ENCODE results near the gene HOXC6.

Gene HOXC6

DNA sequence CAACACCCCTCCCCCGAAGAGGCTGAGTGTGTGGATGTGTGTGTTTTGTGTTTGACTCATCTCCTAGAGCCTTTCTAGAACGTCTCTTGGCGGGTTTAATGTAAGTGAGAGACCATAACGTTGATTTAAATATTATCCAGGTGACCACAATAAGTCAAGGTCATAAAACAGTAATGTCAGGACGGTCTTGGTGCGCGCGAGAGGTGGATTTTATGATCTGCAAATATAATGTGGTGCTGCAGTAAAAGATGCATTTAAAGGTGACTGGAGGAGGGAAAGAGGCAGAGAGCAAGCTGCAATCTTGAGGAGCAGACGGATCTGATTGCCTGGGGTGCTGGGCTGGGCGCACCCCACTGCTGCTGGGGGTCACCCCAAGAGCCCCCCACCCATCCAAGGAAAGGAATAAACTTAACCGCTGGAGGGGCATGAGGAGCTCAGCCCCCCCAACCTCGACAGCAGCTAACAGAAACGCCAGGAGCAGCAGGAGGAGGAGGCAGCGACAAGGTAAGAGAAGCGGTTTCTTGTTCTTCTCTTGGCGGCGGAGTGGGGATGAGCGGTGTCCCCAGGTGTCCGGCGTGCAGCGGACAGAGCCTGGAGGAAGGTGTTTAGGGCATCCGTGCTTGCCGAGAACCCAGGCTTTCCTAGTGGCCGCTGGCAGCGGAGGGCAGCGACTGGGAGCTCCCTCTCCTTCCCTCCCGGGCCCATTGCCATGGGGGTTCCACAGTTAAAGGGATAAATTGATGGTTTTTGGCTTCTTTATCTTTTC, 37.7 kb upstream of the HOXC6 start:
- DNase-seq = no peak

DNA sequence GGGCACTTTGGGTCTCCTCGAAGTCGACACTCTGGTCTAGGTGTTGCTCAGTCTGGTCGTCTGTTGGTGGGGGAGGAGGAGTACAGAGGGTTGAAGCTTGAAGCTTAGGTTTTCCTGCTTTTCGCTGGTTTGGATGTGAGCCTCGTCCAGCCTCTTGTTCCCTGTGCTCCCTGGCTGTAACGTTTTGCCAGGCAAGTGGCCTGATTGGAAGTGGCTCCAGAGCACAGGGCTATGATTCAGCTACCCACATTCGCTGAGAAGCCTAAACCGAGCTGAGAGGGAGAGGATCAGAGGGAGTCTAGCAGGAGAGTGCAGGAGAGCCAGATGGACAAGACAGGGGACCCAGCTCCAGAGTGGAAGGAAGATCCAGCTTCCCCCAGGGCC, 37.2 kb upstream of the HOXC6 start:
- no peak for DNase-seq

DNA sequence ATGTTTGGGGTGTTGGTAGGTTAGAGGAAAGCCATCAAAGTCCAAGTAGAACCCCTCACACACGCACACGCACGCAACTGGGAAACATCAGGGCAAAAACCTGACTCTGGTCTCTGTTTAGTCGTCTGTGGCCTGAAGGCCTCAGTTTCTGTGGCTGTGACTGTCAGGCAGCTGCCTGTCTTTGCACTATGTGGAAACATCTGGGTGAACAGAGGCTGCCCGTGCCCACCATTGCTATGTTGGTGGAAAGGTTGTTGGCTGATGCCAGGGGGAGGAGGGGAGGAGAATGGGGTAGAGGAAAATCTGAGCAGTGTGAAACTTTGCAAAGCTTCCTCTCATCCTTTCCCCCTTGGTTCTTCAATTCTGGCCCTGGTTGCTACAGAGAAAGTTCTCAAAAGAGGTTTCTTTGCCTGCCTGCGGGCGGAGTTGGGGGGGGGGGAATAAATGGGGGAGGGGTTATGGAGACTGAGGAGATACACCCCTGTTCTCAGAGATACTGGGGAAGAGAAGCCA, 35.8 kb upstream of the HOXC6 start:
- no peak for DNase-seq

DNA sequence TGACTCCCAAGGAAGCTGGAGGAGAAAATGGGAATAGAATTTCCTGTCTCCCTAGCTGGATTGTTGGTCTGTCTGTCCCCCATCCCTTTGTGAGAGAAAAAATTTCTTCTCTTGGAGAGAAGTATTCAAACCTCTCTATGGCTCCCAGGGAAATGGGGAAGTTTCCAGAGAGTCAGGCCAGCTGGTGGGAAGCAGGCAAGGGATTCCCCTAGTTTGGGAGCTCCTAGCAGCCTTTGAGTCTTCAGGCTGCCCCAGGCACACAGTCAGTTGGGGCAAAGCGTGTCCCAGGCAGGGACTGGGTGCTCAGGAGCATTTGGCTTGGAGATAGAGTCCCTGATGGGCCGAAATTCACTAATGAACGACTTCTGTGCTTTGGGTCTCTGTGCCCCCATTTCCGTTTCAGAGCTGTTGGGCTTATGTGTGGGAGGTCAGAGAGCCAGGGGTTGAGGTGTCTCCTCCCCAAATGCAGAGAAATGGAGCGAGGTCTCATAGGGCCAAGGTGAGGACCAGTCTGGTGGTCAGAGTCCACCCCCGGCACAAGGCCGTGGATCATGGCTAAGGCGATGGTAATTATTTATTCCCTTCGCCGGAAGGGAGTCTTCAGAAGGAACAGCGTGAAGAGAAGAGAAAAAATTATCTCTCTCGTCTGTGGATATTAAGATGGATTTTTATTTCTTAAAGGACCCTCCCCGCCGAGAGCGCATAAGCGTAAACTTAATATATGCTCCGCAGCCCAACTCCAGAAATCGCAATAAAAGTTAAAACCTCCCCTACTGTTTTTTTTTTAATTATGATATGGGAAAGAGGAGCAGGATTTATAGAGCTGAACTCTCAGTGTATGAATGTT, 34.9 kb upstream of the HOXC6 start:
- DNase-seq = no peak

DNA sequence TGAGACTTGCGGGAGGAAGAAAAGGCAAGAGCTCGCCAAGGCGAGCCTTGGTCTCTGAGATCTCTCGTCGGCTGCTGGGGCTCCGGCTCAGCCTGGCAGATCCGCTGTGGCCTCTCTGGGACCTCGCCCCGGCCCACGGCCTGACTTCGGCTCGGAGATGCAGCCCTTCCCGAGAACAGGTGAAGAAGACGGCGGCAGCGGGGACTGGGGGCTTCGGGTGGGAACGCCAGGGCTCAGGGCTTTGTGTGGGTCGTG, 34.3 kb upstream of the HOXC6 start:
- no peak for DNase-seq

DNA sequence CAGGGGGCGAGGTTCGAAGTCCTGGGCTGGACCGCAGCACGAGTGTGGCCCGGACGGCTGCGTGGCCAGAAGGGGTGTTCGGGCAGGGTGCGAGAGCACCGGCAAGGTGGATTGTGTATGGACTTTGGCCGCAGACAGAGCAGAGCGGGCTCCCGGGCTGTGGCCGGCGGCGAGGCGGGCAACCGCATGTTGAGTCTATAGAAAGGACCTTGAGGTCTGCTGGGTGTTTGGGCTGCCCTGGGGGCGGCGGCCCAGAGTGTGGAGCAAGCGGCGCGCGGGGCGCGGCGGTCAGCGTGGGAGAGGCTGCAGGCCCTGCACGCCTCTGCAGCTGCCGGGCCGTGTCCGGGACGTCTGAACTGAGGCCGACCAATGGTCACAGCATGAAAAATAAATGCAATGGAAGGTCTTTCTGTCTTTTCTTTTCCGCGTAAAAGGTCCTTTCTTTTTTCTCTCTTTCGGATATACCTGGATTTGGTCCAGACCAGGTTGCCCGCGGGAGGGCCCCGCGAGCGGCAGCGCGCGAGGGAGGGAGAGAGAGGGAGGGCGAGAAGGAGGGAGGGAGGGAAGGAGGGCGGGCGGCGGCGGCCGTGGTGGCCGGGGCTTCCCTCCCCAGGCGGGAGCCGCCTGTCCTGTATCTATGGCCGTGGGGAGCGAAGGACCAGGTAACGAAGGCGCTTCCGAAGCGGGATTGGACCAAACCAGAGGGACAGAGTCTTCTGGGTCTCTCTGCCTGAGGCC, 33.8 kb upstream of the HOXC6 start:
- no peak for DNase-seq

DNA sequence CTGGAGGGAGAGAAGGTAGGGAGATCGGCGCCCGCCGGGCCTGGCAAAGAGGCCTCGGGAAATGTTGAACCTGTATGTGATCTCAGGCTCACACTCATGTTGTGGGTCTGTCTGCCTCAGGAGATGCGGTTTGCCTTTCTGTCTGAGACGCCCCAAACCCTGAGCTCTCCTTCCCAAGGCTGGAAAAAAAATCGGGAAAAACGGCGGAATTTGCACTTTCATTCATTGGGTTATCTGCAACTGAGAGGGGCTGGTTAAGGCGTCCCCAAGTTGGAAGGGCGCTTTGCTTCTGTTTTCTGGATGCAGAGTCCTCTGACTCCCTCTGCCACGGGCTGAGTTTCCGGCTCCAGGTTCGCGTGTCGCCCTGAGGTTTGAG, 33.2 kb upstream of the HOXC6 start:
- DNase-seq = no peak

DNA sequence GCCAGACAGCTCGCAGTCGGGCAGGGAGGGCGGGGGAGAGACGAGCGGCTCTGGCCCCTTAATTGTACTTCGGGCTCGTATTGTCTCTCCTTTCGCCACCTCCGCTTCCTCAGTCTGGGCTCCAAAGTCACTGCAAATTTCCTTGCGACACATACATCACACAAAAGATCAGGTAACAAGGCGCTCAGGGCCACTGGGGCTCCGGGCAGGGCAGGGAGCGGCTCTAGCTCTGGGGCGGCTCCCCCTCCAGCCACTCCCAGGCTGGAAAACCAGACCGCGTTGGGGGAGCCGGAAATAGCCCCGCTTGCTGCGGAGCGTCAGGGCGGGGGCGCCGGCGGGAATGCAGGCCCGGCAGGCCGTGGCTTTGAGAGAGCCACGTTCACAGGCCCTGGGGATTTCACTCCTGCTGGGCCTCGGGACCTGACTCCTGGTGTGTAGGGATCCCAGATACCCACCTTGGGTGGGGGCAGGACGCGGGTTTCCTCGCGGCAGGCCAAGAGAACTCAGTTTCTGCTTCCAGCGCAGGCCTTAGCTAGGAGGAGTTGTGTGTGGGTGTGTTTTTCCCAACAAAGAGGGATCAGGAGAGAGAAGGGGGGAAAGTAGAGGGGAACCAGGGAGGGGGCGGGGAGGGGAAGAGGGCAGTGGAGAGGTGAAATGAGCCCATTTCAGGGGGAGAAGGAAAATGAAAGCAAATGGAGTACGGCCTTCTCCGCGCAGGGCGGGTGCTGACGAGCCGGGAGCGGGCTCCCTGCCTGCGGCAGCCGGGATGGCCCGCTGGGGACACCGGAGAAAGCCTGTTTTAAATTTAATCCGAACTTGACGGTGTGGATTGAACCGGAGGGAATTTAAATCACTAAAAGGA, 32.6 kb upstream of the HOXC6 start:
- no peak for DNase-seq

DNA sequence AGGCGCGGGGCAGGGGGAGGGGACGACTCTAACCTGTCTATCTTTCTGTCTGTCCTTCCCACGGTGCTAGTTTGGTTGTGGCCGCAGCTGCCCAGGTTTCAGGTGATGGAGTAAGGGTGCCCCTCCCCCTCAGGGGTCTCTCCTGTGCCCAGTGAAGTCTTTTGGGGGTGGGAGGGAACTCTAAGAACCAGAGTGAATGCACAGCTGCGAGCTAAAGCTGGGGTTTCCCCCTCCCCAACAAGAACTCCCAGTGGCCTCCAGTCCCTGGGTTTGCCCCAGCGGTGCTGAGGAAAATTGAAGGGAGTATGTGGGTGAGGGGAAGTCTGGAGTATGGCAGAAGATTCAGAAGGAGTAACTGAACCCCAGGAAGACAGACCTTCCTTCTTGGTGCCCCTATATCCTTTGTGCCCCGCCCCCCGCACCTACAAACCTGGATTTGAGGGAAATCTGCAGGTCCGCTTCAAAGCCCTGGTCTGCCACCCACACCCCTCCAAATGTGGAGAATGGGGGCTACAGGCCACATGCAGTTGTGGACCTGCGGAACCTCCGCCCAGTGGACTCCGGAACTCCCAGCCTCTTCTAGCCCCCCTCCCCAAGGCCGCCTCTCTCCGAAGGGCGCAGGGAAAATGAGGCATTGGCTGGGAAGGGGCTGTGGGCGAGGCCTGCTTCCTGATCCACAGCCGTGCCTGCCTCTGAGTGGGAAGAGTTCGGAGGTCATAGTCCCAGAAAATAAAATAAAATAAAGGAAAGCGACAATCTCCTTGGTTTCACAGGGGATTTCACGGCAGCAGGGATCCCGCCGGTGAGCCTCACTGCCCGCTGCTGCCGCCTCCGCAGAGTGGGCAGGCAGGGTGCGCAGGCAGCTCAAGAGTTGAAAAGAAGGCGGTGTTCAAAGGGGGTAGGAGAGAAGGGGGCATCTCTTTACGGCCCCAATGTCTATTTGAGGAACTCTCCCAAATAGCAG, 31.7 kb upstream of the HOXC6 start:
- no peak for DNase-seq

DNA sequence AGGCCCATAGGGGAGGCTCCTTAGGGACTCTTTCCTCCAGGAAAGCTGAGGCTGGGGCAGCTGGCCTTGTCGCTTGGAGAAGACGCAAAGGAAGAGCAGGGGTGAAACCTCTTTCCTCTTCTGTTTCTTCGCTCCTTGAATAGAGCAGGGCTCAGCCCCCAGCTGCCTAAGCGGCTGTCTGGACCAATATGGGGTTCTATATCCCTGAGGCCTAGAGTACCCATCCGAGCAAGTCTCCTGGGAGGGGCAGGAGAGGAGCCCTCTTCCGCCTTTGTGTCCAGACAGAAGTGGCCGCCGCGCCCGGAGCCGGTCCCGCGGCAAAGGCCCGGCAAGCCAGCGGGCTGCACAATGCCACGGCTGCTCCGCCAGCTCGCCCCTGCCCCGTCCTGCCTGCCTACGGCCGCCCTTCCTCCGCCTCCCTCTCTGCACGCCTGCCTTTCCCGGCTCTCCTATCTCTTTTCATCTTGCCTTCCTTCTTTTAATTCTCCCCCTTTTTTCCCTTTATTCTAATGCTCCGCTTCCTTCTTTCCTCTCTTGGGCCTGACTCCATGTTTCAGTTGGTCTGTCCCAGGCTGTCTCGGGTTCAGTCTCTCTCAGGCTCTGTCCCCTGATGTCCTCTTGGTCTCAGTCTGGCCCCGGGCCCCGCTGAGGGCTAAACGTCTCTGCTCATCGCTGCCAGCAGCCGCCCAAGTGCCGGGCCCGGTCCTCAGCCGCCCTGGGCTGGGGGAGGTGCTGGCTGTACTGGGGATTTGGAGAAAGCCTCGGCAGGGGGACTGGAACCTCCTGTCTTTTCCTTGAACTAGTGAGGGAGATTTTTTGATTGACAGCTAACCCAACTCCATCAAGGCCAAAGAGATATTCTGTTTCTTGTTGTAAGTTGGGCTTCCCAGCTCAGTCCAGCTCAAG, 30.8 kb upstream of the HOXC6 start:
- DNase-seq = no peak

DNA sequence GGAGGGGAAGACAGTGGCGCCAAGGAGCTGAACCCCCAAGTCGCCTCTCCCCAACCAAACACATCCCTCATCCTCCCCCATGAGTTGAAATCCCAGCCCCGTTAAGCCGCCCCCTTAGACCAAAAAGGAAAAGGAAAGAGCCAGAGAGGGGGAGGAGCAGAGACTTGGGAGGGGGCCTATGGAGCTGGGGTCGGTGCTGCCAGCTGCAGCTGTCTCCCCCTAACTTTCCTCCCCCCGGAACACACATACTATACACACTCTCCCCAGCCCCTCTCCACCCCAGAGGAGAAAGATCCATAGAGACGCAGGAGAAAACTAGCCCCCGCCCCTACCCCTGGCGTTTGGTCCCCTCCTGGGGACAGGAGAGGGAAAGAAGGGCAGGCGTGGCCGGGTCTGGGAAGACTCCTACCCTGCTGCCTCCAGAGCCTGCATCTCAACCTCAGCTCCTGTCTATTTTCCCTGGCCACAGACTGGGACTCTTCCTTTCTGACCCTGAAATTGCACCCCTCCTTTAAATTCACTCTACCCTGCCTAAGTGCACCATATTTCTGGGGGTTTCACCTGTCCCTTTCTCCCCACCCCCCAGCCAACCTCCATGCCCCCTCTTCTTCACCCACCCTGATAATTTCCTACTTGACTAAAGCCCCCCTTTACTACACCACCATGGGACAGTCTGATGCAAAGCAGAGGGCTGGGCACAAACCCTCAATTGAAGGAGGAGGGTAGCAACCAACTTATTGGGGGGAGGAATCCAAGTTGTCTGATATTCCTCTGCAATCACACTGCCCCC, 29.9 kb upstream of the HOXC6 start:
- no peak for DNase-seq

DNA sequence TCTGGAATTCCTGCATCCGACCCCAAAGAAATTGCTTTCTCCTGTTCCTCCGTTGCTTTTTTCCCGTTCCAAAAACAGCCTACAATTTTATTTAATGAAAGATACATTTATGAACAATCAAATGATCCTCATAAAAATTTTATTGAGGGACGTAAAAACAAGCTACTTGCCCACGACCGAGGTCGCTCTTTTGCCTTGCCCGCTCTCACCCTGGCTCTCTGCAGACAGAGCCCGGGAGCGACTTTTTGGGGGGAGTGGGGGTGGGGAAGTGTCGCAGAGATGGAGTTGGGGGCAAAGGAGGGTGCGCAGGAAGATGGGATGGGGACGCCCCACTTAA, 29.4 kb upstream of the HOXC6 start:
- no peak for DNase-seq

DNA sequence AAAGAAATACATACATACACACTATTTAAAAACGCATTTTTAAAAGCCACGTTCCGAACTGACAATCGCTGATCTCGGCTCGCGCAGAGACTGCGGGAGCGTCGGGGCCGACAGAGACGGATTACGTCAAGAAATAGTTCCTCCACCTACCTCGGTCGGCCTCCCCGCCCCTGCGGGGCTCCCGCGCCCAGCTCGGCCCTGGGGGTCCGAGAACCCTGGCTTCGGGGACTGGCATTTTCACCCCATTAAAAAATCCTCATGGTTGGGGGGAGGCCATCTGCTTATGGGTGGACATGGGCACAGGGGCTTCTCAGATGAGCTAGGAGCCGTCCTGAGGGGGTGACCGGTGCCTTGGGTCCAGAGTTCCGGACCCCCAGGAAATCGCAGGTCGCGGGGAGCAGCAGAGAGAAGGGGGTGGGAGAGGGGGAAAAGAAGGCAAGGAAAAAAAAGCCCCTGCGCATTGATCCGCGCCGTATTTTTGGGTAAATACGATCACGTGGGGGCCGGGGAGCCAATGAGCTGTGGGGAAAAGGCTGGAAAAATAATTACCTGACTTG, 28.6 kb upstream of the HOXC6 start:
- DNase-seq = peak; percentile 32

DNA sequence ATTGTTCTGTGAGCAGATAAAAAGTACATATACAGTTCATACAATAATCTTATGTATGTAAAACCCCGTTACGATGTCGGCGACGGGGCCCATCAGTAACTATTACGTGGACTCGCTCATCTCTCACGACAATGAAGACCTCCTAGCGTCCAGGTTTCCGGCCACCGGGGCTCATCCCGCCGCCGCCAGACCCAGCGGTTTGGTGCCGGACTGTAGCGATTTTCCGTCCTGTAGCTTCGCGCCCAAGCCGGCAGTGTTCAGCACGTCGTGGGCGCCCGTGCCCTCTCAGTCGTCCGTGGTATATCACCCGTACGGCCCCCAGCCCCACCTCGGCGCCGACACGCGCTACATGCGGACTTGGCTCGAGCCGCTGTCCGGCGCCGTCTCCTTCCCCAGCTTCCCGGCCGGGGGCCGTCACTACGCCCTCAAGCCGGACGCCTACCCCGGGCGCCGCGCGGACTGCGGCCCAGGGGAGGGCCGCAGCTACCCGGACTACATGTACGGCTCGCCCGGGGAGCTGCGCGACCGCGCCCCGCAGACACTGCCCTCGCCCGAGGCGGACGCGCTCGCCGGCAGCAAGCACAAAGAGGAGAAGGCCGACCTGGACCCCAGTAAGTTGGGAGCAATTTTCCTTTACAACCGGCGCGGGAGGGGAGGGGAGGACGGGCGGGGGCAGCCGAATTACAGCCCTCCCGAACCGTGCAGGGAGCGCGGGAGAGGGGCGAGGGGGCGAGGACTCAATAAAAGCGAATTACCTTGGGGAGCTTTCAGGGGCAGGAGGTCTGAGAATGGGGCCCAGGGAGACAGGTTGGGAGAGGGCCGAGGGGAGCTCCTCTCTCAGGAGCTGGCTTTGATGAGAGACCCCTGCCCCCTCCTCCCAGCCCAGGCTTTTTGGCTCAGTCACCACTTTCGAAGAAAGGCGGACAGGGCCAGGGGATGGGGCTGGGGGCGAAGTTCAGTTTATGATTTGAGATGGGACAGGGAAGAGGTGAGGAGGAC, 27.8 kb upstream of the HOXC6 start, which contains the start of gene HOXC9:
HOXC9 (plus strand) TSS at position 46 of the 999 bp plus-strand sequence; CDS start at position 74, 28 bp downstream.
- no peak for DNase-seq

DNA sequence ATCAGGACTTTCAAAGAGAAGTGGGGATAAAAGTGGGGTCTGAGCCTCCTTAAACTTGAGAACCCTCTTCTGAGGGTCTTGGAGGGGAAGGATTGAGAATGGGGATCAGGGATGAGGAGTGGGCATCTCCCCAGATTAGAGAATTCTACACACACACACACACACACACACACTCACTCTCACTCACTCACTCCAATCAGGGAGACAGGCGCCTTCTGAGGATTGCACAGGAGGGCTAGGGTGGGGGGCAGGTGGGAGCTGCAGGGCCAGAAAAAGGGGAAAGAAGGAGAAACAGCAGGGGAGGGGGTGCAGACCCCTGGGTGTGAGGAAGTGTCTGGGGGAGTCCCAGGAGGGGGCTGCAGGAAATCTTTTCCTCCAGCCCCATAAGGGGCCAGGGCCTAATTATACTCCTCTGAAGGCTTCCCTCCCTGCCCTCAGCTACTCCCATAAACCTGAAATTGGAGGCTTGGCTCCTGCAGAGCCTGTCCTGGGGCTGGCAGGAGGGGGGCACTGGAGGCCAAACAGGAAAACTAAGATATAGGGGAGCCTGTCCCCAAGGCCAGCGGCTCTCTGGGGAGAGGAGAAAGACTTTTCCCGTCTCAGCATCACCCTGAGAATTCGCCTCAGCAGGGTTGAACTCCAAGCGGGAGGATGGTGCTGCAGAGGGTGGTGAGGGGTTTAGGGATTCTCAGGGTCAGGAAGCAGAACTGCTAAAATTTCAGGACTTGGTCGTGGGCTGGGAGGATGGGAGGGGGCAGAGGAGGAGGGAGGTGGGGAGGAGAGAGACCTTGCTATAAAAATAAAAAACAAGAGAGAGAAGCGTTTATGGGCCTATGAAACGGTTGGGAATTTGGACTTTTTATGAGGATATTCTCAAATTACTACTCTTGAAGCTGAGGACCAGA, 26.7 kb upstream of the HOXC6 start:
- DNase-seq = no peak

DNA sequence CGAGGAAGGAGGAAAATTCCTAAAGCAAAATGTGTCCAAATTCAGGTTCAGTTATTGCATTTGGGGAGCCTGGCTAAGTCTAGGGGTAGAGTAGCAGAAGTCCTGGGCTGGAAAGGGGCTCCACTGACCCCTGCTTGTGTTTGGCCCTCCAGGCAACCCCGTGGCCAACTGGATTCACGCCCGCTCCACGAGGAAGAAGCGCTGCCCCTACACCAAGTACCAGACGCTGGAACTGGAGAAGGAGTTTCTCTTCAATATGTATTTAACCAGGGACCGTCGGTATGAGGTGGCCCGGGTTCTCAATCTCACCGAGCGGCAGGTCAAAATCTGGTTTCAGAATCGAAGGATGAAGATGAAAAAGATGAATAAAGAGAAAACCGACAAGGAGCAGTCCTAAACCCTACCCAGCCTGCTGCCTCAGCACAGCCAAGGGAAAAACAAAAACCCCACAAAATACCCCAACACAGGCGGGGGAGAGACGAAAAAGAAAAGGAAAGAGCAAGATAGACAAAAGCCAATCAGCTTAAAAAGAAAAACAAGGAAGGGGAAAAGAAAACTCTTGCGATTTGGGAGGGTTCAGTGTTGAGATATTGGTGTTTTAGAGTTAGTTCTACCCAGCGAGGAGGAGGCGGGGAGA, 25.8 kb upstream of the HOXC6 start:
- no peak for DNase-seq
